K562 (cell line): ENCODE measurements around the gene AXIN2. TPM values are rescaled to one million over a fixed set of nuclear protein-coding genes. Genes with fewer than 3 reads are reported as not detected.

ENCODE experiments used
- ATAC-seq: fragments of 200-7000 bp; cut with Tn5 transposase; 3 replicates; pipeline ENCODE4 v1.9.1; 2020; ENCODE audit warnings: moderate library complexity
- BruUV-seq: library from RNA; stranded (reverse); fragments of 400-500 nt; replicated peaks from 2 replicates; lab custom pipeline; 2021; lab: Mats Ljungman, UMichigan
- CTCF ChIA-PET: fragments of 300-600 bp; formaldehyde crosslinking; extraction: SDS; loops from one replicate; lab custom pipeline; 2021; ENCODE audit warnings: low intra/inter-chr PET ratio; lab: Yijun Ruan, JAX
- POLR2A ChIA-PET: fragments of 300-600, 350-650 bp; sonication (Branson Sonifier 250); formaldehyde crosslinking; extraction: SDS; loops from one replicate; lab custom pipeline; 2021; ENCODE audit warnings: antibody characterized with exemption, inconsistent platforms; lab: Yijun Ruan, JAX
- DNase-seq, 4 experiments: peaks; one replicate each; pipeline versions ENCODE4 v3.0.0 to v3.0.0-alpha.2; 2011 to 2018; ENCODE audit warnings: low spot score in 3 of 4, mixed read lengths in 3 of 4; ENCODE audit errors: extremely low read depth in 1 of 4
- FAIRE-seq: peaks from 2 replicates; lab custom pipeline; 2011; peaks lifted over from hg19 to GRCh38; lab: Jason Lieb, UNC
- H2AFZ ChIP-seq: 2 replicates; pipeline ENCODE4 v1.6.0; 2011; ENCODE audit warnings: low read depth, low read length, control low read depth, inconsistent platforms
- H3K27ac ChIP-seq: fragments of 200-600 bp; 3 replicates; pipeline ENCODE4 v1.8.0; 2011; ENCODE audit warnings: low read depth, mild to moderate bottlenecking, control low read depth, inconsistent platforms, low read length, moderate library complexity, mixed read lengths; ENCODE audit errors: extremely low read depth
- H3K27me3 ChIP-seq, 2 experiments: fragments of 300-600 bp in 1 of 2; 2 replicates in 1 of 2; 3 replicates in 1 of 2; pipeline versions ENCODE4 v1.6.0 to v1.8.0; 2011; ENCODE audit warnings: inconsistent platforms in 2 of 2, low read length in 2 of 2, mild to moderate bottlenecking in 1 of 2, mixed read lengths in 1 of 2, moderate library complexity in 1 of 2; ENCODE audit not compliant: control insufficient read depth in 2 of 2, insufficient read depth in 2 of 2
- H3K36me3 ChIP-seq: fragments of 300-600 bp; 3 replicates; pipeline ENCODE4 v1.8.0; 2011; ENCODE audit warnings: mild to moderate bottlenecking, low read length, inconsistent platforms; ENCODE audit not compliant: control insufficient read depth, insufficient read depth
- H3K4me1 ChIP-seq, 2 experiments: fragments of 200-600 bp in 1 of 2; replicated peaks in 1 of 2; 2 replicates in 1 of 2; 3 replicates in 1 of 2; pipeline versions ENCODE4 v1.5.1 to v1.8.0; 2011; ENCODE audit warnings: inconsistent platforms in 2 of 2, low read length in 2 of 2, mild to moderate bottlenecking in 1 of 2, mixed read lengths in 1 of 2, moderate library complexity in 1 of 2; ENCODE audit not compliant: control insufficient read depth in 2 of 2, insufficient read depth in 2 of 2
- H3K4me2 ChIP-seq: 2 replicates; pipeline ENCODE4 v1.6.1; 2011; ENCODE audit warnings: low read length, control low read depth, inconsistent platforms, mixed read lengths; ENCODE audit not compliant: insufficient read depth
- H3K4me3 ChIP-seq: fragments of 200-600 bp; sonication (generic), shearing (Covaris generic); 2 replicates; pipeline ENCODE4 v1.5.1; 2016; ENCODE audit warnings: control low read depth, inconsistent platforms
- H3K79me2 ChIP-seq: fragments of 200-600 bp; 3 replicates; pipeline ENCODE4 v1.8.0; 2011; ENCODE audit warnings: low read length, inconsistent platforms; ENCODE audit not compliant: control insufficient read depth, insufficient read depth
- H3K9ac ChIP-seq, 2 experiments: 2 replicates each; pipeline versions ENCODE4 v1.6.0 to v1.6.1; 2011; ENCODE audit warnings: low read depth in 2 of 2, low read length in 2 of 2, control low read depth in 1 of 2, inconsistent platforms in 1 of 2, mild to moderate bottlenecking in 1 of 2, mixed read lengths in 1 of 2; ENCODE audit not compliant: insufficient read depth in 1 of 2
- H3K9me1 ChIP-seq: one replicate; pipeline ENCODE4 v1.6.0; 2011; ENCODE audit warnings: inconsistent platforms, mild to moderate bottlenecking, low read length, moderate library complexity; ENCODE audit not compliant: control insufficient read depth, insufficient read depth
- H3K9me3 ChIP-seq: replicated peaks from 2 replicates; pipeline ENCODE4 v1.5.1; 2011; ENCODE audit warnings: low read depth, low read length, inconsistent platforms; ENCODE audit not compliant: control insufficient read depth, insufficient read depth
- H4K20me1 ChIP-seq: replicated peaks from 2 replicates; pipeline ENCODE4 v1.6.1; 2011; ENCODE audit warnings: low read length, inconsistent platforms, mixed read lengths; ENCODE audit not compliant: control insufficient read depth, insufficient read depth
- CREBBP ChIP-seq: IDR thresholded peaks from one replicate; pipeline ENCODE4 v1.6.1; 2012; ENCODE audit warnings: low read depth, mild to moderate bottlenecking, control low read depth, inconsistent platforms, low read length
- HDGF ChIP-seq: fragments of 450-650 bp; IDR thresholded peaks from 2 replicates; pipeline ENCODE4 v1.6.1; 2016
- SNIP1 ChIP-seq: fragments of 450-650 bp; IDR thresholded peaks from 2 replicates; pipeline ENCODE4 v1.7.1; 2017; ENCODE audit warnings: low read depth, mild to moderate bottlenecking
- SOX6 ChIP-seq: fragments of 450-650 bp; IDR thresholded peaks from 2 replicates; pipeline ENCODE4 v1.6.1; 2014; ENCODE audit warnings: mild to moderate bottlenecking
- TRIM24 ChIP-seq, 2 experiments: fragments of 450-650 bp; IDR thresholded peaks; 2 replicates each; pipeline ENCODE4 v1.6.1; 2016
- ZBED1 ChIP-seq: IDR thresholded peaks from 2 replicates; pipeline ENCODE4 v1.6.1; 2014
- ZMIZ1 ChIP-seq, 2 experiments: fragments of 150-350 bp in 1 of 2; IDR thresholded peaks; 2 replicates each; pipeline ENCODE4 v1.6.1; 2012 to 2016; ENCODE audit warnings: low read depth in 2 of 2, low read length in 2 of 2, mild to moderate bottlenecking in 1 of 2, moderate library complexity in 1 of 2
- ZZZ3 ChIP-seq: fragments of 450-650 bp; IDR thresholded peaks from 2 replicates; pipeline ENCODE4 v1.6.1; 2016; ENCODE audit warnings: antibody characterized with exemption, mild to moderate bottlenecking, moderate library complexity
- WGBS: fragments of 100-300 bp; shearing (Covaris generic); methylation state at CpG from one replicate; pipeline ENCODE4 v1.1.6; 2016; ENCODE audit warnings: low coverage, mixed read lengths; ENCODE audit not compliant: insufficient coverage; ENCODE audit errors: missing lambda C conversion rate; 5-methylcytosine and 5-hydroxymethylcytosine counted together
- in situ Hi-C: fragments of 300-500 bp; cut with MboI; formaldehyde crosslinking; loops from 4 replicates; pipeline ENCODE4 v1.15.0; 2018; ENCODE audit warnings: inconsistent platforms, mixed read lengths
- intact Hi-C: fragments of 100-400 bp; cut with micrococcal nuclease; formaldehyde crosslinking; loops from 2 replicates; pipeline ENCODE4 v1.14.2; 2022
- polyA plus RNA-seq, 8 experiments: library from polyadenylated mRNA; depleted of rRNA in 4 of 8; stranded (reverse) in 5 of 8; unstranded in 3 of 8; fragments of >200 nt; fragmentation: Nextera tagmentation in 2 of 8; fragmentation: Illumina TruSeq in 1 of 8; extraction: Ambion mirVana in 2 of 8; extraction: Trizol in 1 of 8; gene quantifications; 2 replicates each; pipeline versions ENCODE4 v1.2.1 to v1.2.3, GENCODE V29; 2011 to 2014; ENCODE audit warnings: inconsistent platforms in 1 of 8, missing spikeins in 1 of 8
- total RNA-seq, 7 experiments: library from RNA; depleted of rRNA in 6 of 7; stranded (reverse); fragments of >200 nt in 6 of 7; fragmentation: Illumina TruSeq in 2 of 7; extraction: Trizol in 2 of 7; gene quantifications; 2 replicates each; pipeline versions ENCODE4 v1.2.1 to v1.2.3, GENCODE V29; 2011 to 2021; ENCODE audit warnings: low replicate concordance in 1 of 7
- TF ChIP-seq, protein P1 (sequence below): fragments of 450-650 bp; IDR thresholded peaks from 2 replicates; pipeline ENCODE4 v1.6.1; 2018; ENCODE audit warnings: mild to moderate bottlenecking, low read depth; ENCODE audit not compliant: partially characterized antibody

Gene AXIN2
- total and polyA plus RNA-seq, 9 of the 15 experiments (the other 6 are each of a cell fraction or from before 2014, with no cell fraction given) = 0.21 to 3.3 (median 1.2) TPM

DNA sequence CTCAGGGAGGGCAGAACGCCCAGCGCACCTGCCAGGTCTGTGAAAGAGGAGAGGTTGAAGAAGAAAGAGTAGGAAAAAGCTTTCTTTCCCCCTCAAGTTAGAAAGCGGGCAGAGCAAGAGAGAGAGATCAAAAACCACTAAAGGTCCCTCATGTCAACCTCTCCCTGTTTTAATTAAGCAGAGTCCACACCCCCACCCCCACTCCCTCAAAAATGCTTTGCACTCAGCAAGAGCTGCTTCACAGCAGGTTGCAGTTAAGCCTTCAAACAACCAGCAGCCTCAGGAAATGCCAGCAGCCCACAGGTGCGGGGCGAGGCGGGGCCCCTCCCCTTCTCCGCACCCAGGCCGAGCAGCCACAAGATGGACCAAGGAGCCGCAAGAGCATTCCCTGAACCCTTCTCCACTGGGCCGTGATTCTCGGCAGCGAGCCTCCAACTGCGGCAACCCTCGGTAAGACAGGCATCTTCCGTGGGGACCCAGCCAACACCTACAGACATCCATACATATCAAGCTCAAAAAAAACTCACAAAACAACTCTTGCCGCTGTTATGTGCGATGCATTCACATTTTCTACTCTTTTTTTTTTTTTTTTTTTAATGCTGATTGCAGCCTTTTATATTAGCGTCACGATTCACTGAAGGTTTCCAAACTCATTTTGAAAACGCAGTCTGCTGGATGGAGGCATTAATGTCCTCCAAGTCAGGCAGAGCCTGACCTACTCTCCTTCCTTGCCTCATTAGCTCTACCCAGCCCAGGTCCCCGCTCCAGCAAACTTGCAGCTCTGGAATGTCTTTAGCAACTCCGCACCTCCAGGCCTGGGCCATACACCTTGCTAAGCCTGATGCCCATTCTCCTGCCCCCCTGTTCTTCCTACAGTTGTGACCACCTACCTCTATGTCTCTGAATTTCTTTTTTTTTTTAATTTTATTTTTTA lies 66.1 kb downstream of the AXIN2 start:
- BruUV-seq = no TSS peak
- FAIRE-seq = no peak
- Histone ChIP-seq H4K20me1 (no peaks in the 10 kb centered on the region), H3K4me2 (no peak overlapping the region), H3K27ac (no peak overlapping the region), H3K4me3 (no peak overlapping the region), H3K36me3 (no peaks in the 10 kb centered on the region), H3K9me1 (no peaks in the 10 kb centered on the region), H3K27me3 (peaks cover 5 to 23% of the 10 kb centered on the region in 2 experiments; a peak in 3 of 5 replicates), H3K9me3 (no peaks in the 10 kb centered on the region), H2AFZ (no peak overlapping the region), H3K9ac (no peak overlapping the region), H3K79me2 (no peaks in the 10 kb centered on the region), H3K4me1 (no peaks in the 10 kb centered on the region)
- intact Hi-C loops (no loop called here), in situ Hi-C loops (no loop called here)
- ChIA-PET CTCF (no interaction called here), POLR2A (interaction anchor here (0.6 to 0.7 kb wide), 3 partner anchors 8 to 34 kb away, joined by 3 read pairs; no protein-coding TSS in a partner anchor)
- no peak for DNase-seq
- TF ChIP-seq SNIP1 = no peak
- no peak for TF ChIP-seq ZBED1
- TF ChIP-seq SOX6 = no peak
- ATAC-seq = no peak
- WGBS = 4% methylated on average over 16 of the region's 22 CpGs

GRCh38 chr17:65489413-65490155 lies 71.9 kb downstream of the AXIN2 start:
- DNase-seq (no peak), ATAC-seq (no peak), FAIRE-seq (no peak)
- H3K4me2 ChIP-seq = no peak overlapping the region
- H3K27ac ChIP-seq = no peak overlapping the region
- no peak overlapping the region for H2AFZ ChIP-seq
- no peaks in the 10 kb centered on the region for H3K9me3 ChIP-seq
- no peaks in the 10 kb centered on the region for H3K4me1 ChIP-seq
- H3K9ac ChIP-seq = no peak overlapping the region
- H3K36me3 ChIP-seq = no peaks in the 10 kb centered on the region
- H3K79me2 ChIP-seq = no peaks in the 10 kb centered on the region
- 0% methylated on average over 7 of the region's 7 CpGs for WGBS
- peaks cover 4 to 15% of the 10 kb centered on the region in 2 experiments; a peak in 3 of 5 replicates for H3K27me3 ChIP-seq
- H3K4me3 ChIP-seq = no peak overlapping the region
- CTCF ChIA-PET = no interaction called here
- POLR2A ChIA-PET = no interaction called here
- in situ Hi-C loops (no loop called here), intact Hi-C loops (no loop called here)
- no peaks in the 10 kb centered on the region for H3K9me1 ChIP-seq
- no peaks in the 10 kb centered on the region for H4K20me1 ChIP-seq
- no TSS peak for BruUV-seq
- TF ChIP-seq HDGF = no peak
- TF ChIP-seq, protein P1, sequence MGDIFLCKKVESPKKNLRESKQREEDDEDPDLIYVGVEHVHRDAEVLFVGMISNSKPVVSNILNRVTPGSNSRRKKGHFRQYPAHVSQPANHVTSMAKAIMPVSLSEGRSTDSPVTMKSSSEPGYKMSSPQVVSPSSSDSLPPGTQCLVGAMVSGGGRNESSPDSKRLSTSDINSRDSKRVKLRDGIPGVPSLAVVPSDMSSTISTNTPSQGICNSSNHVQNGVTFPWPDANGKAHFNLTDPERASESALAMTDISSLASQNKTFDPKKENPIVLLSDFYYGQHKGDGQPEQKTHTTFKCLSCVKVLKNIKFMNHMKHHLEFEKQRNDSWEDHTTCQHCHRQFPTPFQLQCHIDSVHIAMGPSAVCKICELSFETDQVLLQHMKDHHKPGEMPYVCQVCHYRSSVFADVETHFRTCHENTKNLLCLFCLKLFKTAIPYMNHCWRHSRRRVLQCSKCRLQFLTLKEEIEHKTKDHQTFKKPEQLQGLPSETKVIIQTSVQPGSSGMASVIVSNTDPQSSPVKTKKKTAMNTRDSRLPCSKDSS = no peak
- no peak for TF ChIP-seq ZMIZ1 (IDR thresholded peaks at IDR 0.05; ENCODE audit: low read depth in 2 of 2, low read length in 2 of 2)
- no peak for TF ChIP-seq TRIM24 (IDR thresholded peaks at IDR 0.05)
- no peak for TF ChIP-seq ZZZ3
- TF ChIP-seq CREBBP = no peak
